ENCODE data around the gene PSMD8. TPM values are rescaled to one million over a fixed set of nuclear protein-coding genes. Genes with fewer than 3 reads are reported as not detected.
"Not testable (repeated sequence)": the region's sequence is repeated elsewhere in the genome, so short reads cannot be mapped to it uniquely, and the experiment has no call there.

Gene PSMD8
- total and polyA plus RNA-seq, 2 of the 8 experiments (the other 6 are each of a cell fraction or from before 2014, with no cell fraction given) = 170 to 486 TPM

DNA sequence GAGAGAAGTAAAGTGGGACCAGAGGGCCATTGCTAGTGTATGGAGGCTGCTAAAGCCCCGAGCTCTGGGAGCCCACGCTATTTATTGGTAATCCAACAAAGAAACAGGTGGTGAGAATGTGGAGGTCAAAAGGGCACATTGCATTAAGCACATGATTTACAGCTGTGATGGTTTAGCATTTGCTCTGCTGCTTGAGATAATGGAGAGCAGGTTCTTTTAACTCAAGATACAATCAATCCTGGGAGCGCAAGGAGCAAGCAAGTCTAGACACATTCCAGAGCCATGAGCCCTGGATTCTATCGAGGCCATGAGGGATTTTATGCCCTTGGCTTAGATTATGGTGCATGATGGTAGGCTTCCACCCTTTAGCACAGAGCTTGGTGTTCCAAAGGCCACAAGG is 35.4 kb upstream of the PSMD8 start:
- H3K27ac ChIP-seq (ENCODE audit: low read depth, low read length); FAIRE-seq; H3K9me3 ChIP-seq (ENCODE audit: insufficient read depth in 2 of 2, low read depth in 1 of 2, low read length in 1 of 2); H3K14ac ChIP-seq (ENCODE audit: insufficient read length); H3K79me2 ChIP-seq (ENCODE audit: control insufficient read depth in 1 of 2, insufficient read depth in 2 of 2, low read length in 2 of 2); H2AFZ ChIP-seq (ENCODE audit: low read length); H2BK5ac ChIP-seq (ENCODE audit: low read depth, low read length); H3K4me1 ChIP-seq (replicated peaks in 1 of 4; ENCODE audit: control insufficient read depth in 3 of 4, insufficient read depth in 4 of 4, low read length in 3 of 4); H3K4ac ChIP-seq (replicated peaks; ENCODE audit: insufficient read length, low read depth, low read length); H4K20me1 ChIP-seq (replicated peaks in 1 of 2; ENCODE audit: control insufficient read depth in 1 of 2, insufficient read depth in 2 of 2, low read length in 2 of 2); H3K4me2 ChIP-seq (ENCODE audit: insufficient read depth in 1 of 2, low read depth in 2 of 2, low read length in 2 of 2); H4K91ac ChIP-seq (replicated peaks; ENCODE audit: insufficient read length, low read length); H4K8ac ChIP-seq (ENCODE audit: extremely low read depth, insufficient read depth, low read length); H3K18ac ChIP-seq (ENCODE audit: extremely low read depth, low read length); H2AK5ac ChIP-seq (ENCODE audit: low read depth, low read length); H2BK12ac ChIP-seq (ENCODE audit: low read depth, low read length); H4K5ac ChIP-seq (ENCODE audit: insufficient read length, low read depth, low read length); H2BK120ac ChIP-seq (replicated peaks; ENCODE audit: low read depth, low read length); H3K36me3 ChIP-seq (ENCODE audit: control insufficient read depth in 2 of 4, insufficient read depth in 4 of 4, low read length in 3 of 4); H3K27me3 ChIP-seq (replicated peaks in 1 of 4; ENCODE audit: control insufficient read depth in 3 of 4, extremely low read depth in 1 of 4, insufficient read depth in 3 of 4, low read length in 3 of 4); H3K4me3 ChIP-seq (ENCODE audit: extremely low read depth in 1 of 4, insufficient read depth in 2 of 4, low read depth in 3 of 4, low read length in 4 of 4); DNase-seq (ENCODE audit: low read depth in 1 of 2, low spot score in 2 of 2); H3K56ac ChIP-seq (replicated peaks; ENCODE audit: insufficient read length, low read depth, low read length); H3K79me1 ChIP-seq (ENCODE audit: low read depth, low read length); H2BK20ac ChIP-seq (ENCODE audit: low read length); H2BK15ac ChIP-seq (ENCODE audit: low read length); H3K9ac ChIP-seq (replicated peaks in 1 of 4; ENCODE audit: extremely low read depth in 1 of 4, low read depth in 3 of 4, low read length in 3 of 4); H3K23ac ChIP-seq (ENCODE audit: insufficient read length): not testable (repeated sequence)
- peaks cover 12% of the 10 kb centered on the region for H3K23me2 ChIP-seq (ENCODE audit: low read depth, low read length)
- 96% methylated on average over 3 of the region's 4 CpGs; no CpG with 5 or more reads in 1 of the 2 experiments for WGBS, 2 experiments (ENCODE audit: extremely low coverage in 1 of 2, insufficient coverage in 1 of 2, insufficient read length in 1 of 2, insufficient replicate concordance in 2 of 2, low coverage in 1 of 2, low lambda C conversion rate in 2 of 2, missing lambda C conversion rate in 1 of 2)
- ChIA-PET POLR2A (ENCODE audit: partially characterized antibody) (interaction anchor here (1.1 kb wide), 1 partner anchor 13 kb away, joined by 4 read pairs; no protein-coding TSS in a partner anchor), CTCF (ENCODE audit: partially characterized antibody) (interaction anchor here (0.6 to 2.5 kb wide), 4 partner anchors 45 to 108 kb away, joined by 3 to 7 read pairs (median 6); no protein-coding TSS in a partner anchor)

All from H1 (cell line).